IPS-18a (cell line): ENCODE results near the gene CBL.

Source experiments
- H3K27ac ChIP-seq: one replicate; pipeline ENCODE4 v1.5.1; 2013; ENCODE audit warnings: low read length
- H3K27me3 ChIP-seq: one replicate; pipeline ENCODE4 v1.6.1; 2013; ENCODE audit warnings: mild to moderate bottlenecking, low read length; ENCODE audit not compliant: control insufficient read depth, insufficient read depth
- H3K36me3 ChIP-seq: one replicate; pipeline ENCODE4 v1.6.1; 2013; ENCODE audit warnings: low read depth, low read length; ENCODE audit not compliant: control insufficient read depth
- H3K4me1 ChIP-seq: one replicate; pipeline ENCODE4 v1.6.1; 2013; ENCODE audit warnings: low read depth, low read length; ENCODE audit not compliant: control insufficient read depth
- H3K4me3 ChIP-seq: one replicate; pipeline ENCODE4 v1.5.1; 2013; ENCODE audit warnings: low read length
- H3K9ac ChIP-seq: one replicate; pipeline ENCODE4 v1.6.1; 2013; ENCODE audit warnings: mild to moderate bottlenecking, low read length, moderate library complexity
- H3K9me3 ChIP-seq: one replicate; pipeline ENCODE4 v1.6.1; 2013; ENCODE audit warnings: low read depth, low read length; ENCODE audit not compliant: control insufficient read depth

Gene CBL

DNA sequence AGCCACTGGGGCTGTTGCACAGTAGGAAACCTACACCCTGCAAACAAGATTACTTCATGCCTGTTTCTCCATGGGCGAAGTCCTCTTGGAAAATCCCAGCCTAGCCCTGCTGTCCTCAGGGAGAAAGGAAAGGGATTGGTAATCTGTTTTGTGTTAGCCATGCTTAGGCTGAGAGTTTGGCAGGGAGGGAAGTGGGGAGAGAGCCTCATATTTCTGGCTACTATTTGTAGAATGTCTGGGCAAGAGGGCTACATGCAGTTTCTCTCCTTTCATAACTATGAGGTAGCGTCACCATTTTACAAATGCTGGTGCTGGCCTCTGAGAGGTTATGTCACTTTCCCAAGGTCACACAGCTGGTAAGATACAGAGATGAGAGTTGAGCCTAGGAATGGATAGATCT, 141.1 kb downstream of the CBL start:
- Histone ChIP-seq H3K9me3 (no peaks in the 10 kb centered on the region), H3K36me3 (no peaks in the 10 kb centered on the region), H3K9ac (no peak overlapping the region), H3K27me3 (peaks cover 1% of the 10 kb centered on the region), H3K4me1 (no peaks in the 10 kb centered on the region), H3K4me3 (no peak overlapping the region), H3K27ac (no peak overlapping the region)

DNA sequence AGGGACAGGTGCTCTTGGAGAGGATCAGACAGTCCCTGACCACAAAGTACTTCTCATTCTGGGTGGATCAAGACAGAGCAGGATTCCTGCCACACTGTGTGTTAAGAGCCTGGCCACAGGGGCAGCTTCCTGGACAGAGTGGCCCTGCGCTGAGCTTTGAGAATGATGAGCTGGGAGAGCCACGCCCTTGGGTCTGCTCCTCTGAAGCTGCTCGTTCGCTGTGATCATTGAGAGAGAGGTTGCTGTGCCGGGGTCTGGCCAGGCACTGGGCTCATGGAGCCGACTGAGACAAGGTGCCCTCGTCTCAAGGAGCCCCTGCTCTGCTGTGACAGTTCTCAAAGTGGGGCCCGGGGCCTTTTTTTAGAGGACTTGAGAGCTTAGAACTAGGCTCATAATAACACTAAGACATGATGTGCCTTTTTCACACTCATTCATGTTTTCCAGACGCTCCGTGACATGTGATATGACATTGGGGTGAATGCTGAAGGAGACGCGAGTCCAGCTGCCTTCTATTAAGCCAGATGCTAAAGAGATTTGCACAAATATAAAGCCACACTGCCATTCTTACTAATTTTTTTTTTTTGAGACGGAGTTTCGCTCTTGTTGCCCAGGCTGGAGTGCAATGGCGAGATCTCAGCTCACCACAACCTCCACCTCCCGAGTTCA, 141.9 kb downstream of the CBL start:
- no peaks in the 10 kb centered on the region for H3K27me3 ChIP-seq
- no peaks in the 10 kb centered on the region for H3K36me3 ChIP-seq
- no peaks in the 10 kb centered on the region for H3K9me3 ChIP-seq
- H3K4me1 ChIP-seq: no peaks in the 10 kb centered on the region
- H3K27ac ChIP-seq: no peak overlapping the region
- no peak overlapping the region for H3K9ac ChIP-seq
- no peak overlapping the region for H3K4me3 ChIP-seq

DNA sequence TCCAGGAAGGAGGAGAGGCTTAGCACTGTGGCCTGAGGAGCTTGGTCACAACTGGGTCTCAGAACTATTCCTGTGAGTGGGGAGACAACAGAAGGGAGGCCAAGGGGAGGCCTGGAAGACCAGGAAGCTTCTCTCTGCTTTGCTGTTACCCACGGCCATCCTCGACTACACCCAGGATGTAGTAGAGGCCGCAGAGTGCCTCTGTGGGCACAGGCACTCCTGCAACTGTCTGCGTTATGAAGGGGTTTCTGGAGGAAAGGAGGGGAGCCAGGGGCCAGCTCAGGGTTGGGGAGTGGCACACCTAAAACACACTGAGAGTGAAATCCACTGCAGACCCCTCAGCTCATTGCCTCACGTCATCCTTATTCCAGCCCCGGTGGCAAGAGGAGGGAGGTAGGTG, 144.2 kb downstream of the CBL start:
- peaks cover 3% of the 10 kb centered on the region for H3K27me3 ChIP-seq
- H3K36me3 ChIP-seq: no peaks in the 10 kb centered on the region
- H3K4me1 ChIP-seq: no peaks in the 10 kb centered on the region
- no peaks in the 10 kb centered on the region for H3K9me3 ChIP-seq
- no peak overlapping the region for H3K4me3 ChIP-seq
- H3K9ac ChIP-seq: no peak overlapping the region
- H3K27ac ChIP-seq: no peak overlapping the region

DNA sequence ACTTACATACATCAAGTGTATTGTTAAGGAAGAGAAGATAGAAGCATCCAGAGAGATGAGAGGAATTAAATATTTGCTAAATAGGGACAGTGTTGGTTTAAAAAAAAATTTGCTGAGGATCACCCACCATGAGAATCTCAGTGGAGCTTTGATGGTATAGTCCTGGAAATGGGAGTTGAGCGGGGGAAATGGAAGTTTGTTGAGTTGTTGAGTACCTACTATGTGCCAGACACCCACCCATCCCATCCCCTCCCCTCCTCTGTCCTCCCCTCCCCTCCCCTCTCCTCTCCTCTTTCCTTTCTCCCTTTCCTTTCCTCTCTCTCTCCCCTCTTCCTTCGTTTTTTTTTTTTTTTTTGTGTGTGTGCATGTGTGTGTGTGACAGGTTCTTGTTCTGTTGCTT, 145.1 kb downstream of the CBL start:
- Histone ChIP-seq H3K36me3 (no peaks in the 10 kb centered on the region), H3K9ac (no peak overlapping the region), H3K4me1 (peaks cover 8% of the 10 kb centered on the region), H3K9me3 (no peaks in the 10 kb centered on the region), H3K4me3 (no peak overlapping the region), H3K27me3 (peaks cover 12% of the 10 kb centered on the region), H3K27ac (no peak overlapping the region)

DNA sequence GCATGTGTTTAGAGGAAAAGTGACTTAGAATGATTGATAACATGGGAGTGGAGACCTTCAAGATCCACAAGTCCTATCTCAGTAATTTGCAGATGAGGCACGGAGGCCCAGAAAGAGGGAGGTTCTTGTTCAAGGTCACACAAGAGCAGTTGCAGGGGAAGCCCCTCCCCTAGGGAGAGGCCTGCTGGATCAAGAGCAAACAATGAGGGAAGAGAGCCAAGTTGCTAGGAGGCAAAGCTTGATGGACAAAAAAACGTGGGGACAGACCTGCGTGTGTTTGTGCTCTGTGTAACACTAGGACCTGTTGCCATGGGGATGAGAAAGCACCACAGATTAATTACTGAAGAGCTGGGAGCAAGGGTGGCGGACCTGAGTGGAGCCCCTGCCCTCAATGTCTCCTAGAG, 146.7 kb downstream of the CBL start:
- H3K4me3 ChIP-seq: no peak overlapping the region
- no peaks in the 10 kb centered on the region for H3K36me3 ChIP-seq
- H3K9me3 ChIP-seq: no peaks in the 10 kb centered on the region
- no peak overlapping the region for H3K27ac ChIP-seq
- H3K9ac ChIP-seq: no peak overlapping the region
- H3K27me3 ChIP-seq: peaks cover 12% of the 10 kb centered on the region
- H3K4me1 ChIP-seq: peaks cover 8% of the 10 kb centered on the region

DNA sequence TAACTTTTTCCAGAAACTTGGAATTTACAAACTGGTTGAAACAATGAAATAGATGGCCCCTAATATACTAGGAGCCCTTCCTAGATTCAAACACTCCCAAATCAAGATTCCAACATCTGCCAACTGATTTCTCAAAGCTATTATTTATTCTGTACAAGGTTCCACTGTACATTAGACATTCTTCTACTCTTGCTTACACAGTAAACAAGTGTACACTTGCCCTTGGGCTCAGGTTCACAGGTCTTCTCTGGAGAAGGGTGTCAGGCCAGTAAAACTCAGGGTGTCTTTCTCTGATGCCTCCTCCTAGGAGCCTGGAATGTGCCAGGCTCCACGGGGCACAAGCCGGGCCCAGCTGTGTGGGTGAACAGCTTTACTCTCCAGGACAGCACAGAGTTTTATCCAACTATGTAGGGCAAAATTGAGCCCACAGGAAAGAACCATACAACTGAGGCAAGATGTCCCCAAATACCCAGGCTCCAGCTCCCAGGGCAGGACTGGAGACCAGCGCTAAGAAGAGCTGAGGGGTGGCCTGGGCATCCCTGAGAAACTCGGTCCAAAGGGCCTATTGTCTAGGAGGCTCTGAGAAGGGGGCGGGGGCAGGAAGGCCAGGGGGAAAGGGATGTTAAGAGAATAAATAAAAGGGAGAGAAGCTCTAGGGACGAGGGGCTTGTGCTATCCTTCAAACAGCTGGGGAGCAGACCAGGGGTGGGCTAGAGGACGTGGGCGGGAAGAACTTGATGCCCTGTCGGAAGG, 149.1 kb downstream of the CBL start:
- no peak overlapping the region for H3K4me3 ChIP-seq
- H3K27ac ChIP-seq: no peak overlapping the region
- H3K27me3 ChIP-seq: peaks cover 12% of the 10 kb centered on the region
- peaks cover 8% of the 10 kb centered on the region for H3K4me1 ChIP-seq
- no peaks in the 10 kb centered on the region for H3K36me3 ChIP-seq
- no peaks in the 10 kb centered on the region for H3K9me3 ChIP-seq
- no peak overlapping the region for H3K9ac ChIP-seq

DNA sequence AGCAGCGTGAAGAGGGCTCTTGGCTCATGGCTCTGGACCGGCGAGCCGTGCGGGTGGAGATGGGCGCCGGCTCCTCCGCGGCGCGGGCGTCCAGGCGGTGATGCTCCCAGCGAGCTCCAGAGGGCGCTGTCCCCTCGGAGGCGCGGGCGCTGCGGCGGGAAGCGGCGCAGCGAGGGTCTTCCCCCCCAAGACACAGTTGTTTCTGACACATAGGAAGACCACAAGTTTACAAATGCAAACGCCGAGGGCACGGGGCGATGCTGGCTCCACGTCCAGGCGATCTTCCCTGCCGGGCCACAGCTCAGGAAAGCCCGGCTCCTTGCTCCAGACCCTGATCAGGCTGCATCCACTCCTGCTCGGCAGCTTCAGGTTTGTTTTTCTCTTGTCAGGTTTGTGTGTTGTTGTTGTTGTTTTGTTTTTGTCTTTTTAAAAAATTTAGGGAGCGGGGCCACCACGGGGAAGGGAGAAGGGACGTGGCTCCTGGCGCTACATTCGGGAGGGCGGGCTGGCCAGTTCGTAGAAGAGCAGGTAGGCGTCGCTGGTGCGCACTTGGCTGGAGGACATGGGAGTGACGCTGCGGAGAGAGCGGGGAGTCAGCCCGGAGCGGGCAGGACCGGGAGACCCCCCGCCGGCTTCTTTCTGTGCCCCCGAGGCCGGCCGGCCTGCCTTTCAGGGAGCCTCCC, 150.4 kb downstream of the CBL start:
- Histone ChIP-seq H3K4me1 (peaks cover 18% of the 10 kb centered on the region), H3K27ac (peak overlapping the region; percentile 63), H3K36me3 (no peaks in the 10 kb centered on the region), H3K4me3 (peak overlapping the region; percentile 75), H3K9me3 (no peaks in the 10 kb centered on the region), H3K27me3 (peaks cover 13% of the 10 kb centered on the region), H3K9ac (no peak overlapping the region)

DNA sequence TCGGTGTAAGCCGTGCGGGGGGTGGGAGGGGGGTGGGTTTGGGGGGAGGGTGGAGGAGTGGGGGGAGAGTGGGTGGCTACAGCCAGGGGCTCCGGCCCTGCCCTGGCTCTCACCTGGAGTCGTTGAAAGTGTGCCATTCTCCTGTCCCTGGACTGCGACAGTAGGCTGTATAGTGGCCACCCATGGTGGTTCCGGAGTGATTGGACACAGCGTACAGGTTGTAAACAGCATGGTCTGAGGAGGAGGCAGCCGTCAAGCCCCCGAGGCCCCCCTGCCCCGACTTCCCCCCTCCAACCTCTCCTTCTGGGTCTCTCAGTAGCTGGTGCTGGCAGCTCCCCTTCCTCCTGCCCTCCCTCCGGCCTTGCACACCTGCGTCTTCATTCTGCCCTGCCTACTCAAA, 150.9 kb downstream of the CBL start:
- H3K27ac ChIP-seq: no peak overlapping the region
- H3K9ac ChIP-seq: no peak overlapping the region
- no peaks in the 10 kb centered on the region for H3K9me3 ChIP-seq
- peaks cover 19% of the 10 kb centered on the region for H3K27me3 ChIP-seq
- H3K4me1 ChIP-seq: peaks cover 24% of the 10 kb centered on the region
- H3K4me3 ChIP-seq: no peak overlapping the region
- no peaks in the 10 kb centered on the region for H3K36me3 ChIP-seq
